ENCODE measurements around the gene UQCC3. TPM values are rescaled to one million over a fixed set of nuclear protein-coding genes. Genes with fewer than 3 reads are reported as not detected.
A peak's percentile ranks its signal among the peaks of the same experiment; 100 is the strongest.
"Not testable (repeated sequence)": the region's sequence is repeated elsewhere in the genome, so short reads cannot be mapped to it uniquely, and the experiment has no call there.

UQCC3 gene
- total RNA-seq, 1 donor from 2014 or later: 3.9 TPM

GRCh38 chr11:62648967-62649364, 22.5 kb upstream of the UQCC3 start:
- Histone ChIP-seq H3K9me3 (no peaks in the 10 kb centered on the region), H3K4me3 (no peak overlapping the region), H3K36me3 (peaks cover 19 to 26% of the 10 kb centered on the region in 2 donors), H3K4me1 (peaks cover 4 to 29% of the 10 kb centered on the region in 2 donors), H3K27ac (no peak overlapping the region), H3K27me3 (no peaks in the 10 kb centered on the region)
- DNase-seq (ENCODE audit: low spot score in 2 of 2): no peak
- no peak for TF ChIP-seq CTCF (IDR thresholded peaks at IDR 0.05)
- intact Hi-C loops (cut with DNase I): loop anchor here (5.0 kb wide), 1 partner anchor 47 kb away; the partner anchor contains the start of gene MTA2

DNA sequence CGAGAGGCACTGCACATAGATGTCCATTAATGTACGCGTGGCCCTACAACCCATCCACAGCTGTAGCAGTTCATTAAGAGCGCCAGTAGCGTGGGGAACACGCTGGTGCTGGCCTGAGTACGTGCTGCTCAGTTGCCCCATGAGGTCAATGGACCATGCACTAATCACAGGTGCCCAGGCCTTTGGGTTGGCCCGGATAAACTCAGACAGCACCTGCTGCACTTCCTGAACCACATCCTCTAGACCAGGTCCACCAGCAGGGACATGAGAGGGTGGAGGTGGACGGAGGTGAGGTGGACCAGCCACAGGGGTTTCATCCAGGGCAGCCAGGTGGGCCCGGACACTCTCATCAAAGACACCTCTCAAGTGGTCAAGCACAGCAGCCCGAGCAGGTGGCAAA, 22.0 kb upstream of the UQCC3 start:
- intact Hi-C loops (cut with DNase I): loop anchor here (5.0 kb wide), 1 partner anchor 47 kb away; the partner anchor contains the start of gene MTA2
- Histone ChIP-seq H3K27ac (no peak overlapping the region), H3K27me3 (no peaks in the 10 kb centered on the region), H3K4me1 (peaks cover 4 to 29% of the 10 kb centered on the region in 2 donors), H3K4me3 (no peak overlapping the region), H3K36me3 (peaks cover 19 to 23% of the 10 kb centered on the region in 2 donors), H3K9me3 (no peaks in the 10 kb centered on the region)
- DNase-seq (ENCODE audit: low spot score in 2 of 2): no peak
- no peak for TF ChIP-seq CTCF (IDR thresholded peaks at IDR 0.05)

DNA sequence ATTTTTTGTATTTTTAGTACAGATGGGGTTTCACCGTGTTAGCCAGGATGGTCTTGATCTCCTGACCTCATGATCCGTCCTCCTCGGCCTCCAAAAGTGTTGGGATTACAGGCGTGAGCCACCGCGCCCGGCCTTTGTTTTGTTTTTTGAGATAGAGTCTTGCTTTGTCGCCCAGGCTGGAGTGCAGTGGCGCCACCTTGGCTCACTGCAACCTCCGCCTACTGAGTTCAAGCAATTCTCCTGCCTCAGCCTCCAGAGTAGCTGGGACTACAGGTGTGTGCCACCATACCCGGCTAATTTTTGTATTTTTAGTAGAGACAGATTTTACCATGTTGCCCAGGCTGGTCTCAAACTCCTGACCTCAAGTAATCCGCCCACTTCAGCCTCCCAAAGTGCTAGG, 21.2 kb upstream of the UQCC3 start:
- H3K9me3 ChIP-seq; intact Hi-C loops (cut with DNase I); H3K27ac ChIP-seq; H3K4me3 ChIP-seq; H3K27me3 ChIP-seq; DNase-seq (ENCODE audit: low spot score in 2 of 2): not testable (repeated sequence)
- Histone ChIP-seq H3K4me1 (peaks cover 4 to 24% of the 10 kb centered on the region in 2 donors), H3K36me3 (peaks cover 19 to 22% of the 10 kb centered on the region in 2 donors)

- Histone ChIP-seq H3K27ac (peak overlapping the region; percentile 93 to 94), H3K9me3 (no peaks in the 10 kb centered on the region), H3K27me3 (no peaks in the 10 kb centered on the region), H3K36me3 (peaks cover 19 to 22% of the 10 kb centered on the region in 2 donors), H3K4me1 (peaks cover 0 to 15% of the 10 kb centered on the region in 2 donors), H3K4me3 (peak overlapping the region; percentile 78 to 96)
- no peak for DNase-seq (ENCODE audit: low spot score in 2 of 2)
- TF ChIP-seq CTCF (IDR thresholded peaks at IDR 0.05): no peak
- intact Hi-C loops (cut with DNase I): loop anchor here (1.0 to 2.0 kb wide), 5 partner anchors 13 to 54 kb away; partner anchors contain the start of genes BSCL2, C11orf98, CSKMT and EML3
Measured at GRCh38 chr11:62652161-62653006, 19.1 kb upstream of the UQCC3 start.

GRCh38 chr11:62654297-62654696, 17.2 kb upstream of the UQCC3 start:
- no peaks in the 10 kb centered on the region for H3K27me3 ChIP-seq
- peaks cover 6 to 7% of the 10 kb centered on the region in 2 donors for H3K36me3 ChIP-seq
- peaks cover 0 to 15% of the 10 kb centered on the region in 2 donors for H3K4me1 ChIP-seq
- intact Hi-C loops (cut with DNase I): no loop called here
- no peak for TF ChIP-seq CTCF (IDR thresholded peaks at IDR 0.05)
- DNase-seq (ENCODE audit: low spot score in 2 of 2): no peak
- H3K9me3 ChIP-seq: no peaks in the 10 kb centered on the region
- H3K4me3 ChIP-seq: no peak overlapping the region
- no peak overlapping the region for H3K27ac ChIP-seq

GRCh38 chr11:62656796-62657429, 14.6 kb upstream of the UQCC3 start:
- H3K27ac ChIP-seq: no peak overlapping the region
- H3K4me1 ChIP-seq: peaks cover 0 to 9% of the 10 kb centered on the region in 2 donors
- intact Hi-C loops (cut with DNase I): no loop called here
- no peak for DNase-seq (ENCODE audit: low spot score in 2 of 2)
- H3K36me3 ChIP-seq: no peaks in the 10 kb centered on the region
- no peak for TF ChIP-seq CTCF (IDR thresholded peaks at IDR 0.05)
- H3K4me3 ChIP-seq: no peak overlapping the region
- H3K9me3 ChIP-seq: no peaks in the 10 kb centered on the region
- H3K27me3 ChIP-seq: no peaks in the 10 kb centered on the region

All from ascending aorta (tissue), 2 donors.